IMR-90 (cell line): ENCODE measurements around the gene ETV4. TPM values are rescaled to one million over a fixed set of nuclear protein-coding genes. Genes with fewer than 3 reads are reported as not detected.
A peak's percentile ranks its signal among the peaks of the same experiment; 100 is the strongest.

Source experiments
- ATAC-seq: fragments of 200-7000 bp; cut with Tn5 transposase; 2 replicates; pipeline ENCODE4 v1.9.1; 2020; ENCODE audit warnings: low read depth, mild to moderate bottlenecking, moderate library complexity
- BruUV-seq: library from RNA; stranded (reverse); fragments of 400-500 nt; replicated peaks from 2 replicates; lab custom pipeline; 2021; lab: Mats Ljungman, UMichigan
- CTCF ChIA-PET: fragments of 300-600 bp; formaldehyde crosslinking; extraction: SDS; loops from one replicate; lab custom pipeline; 2021; ENCODE audit warnings: antibody characterized with exemption; lab: Yijun Ruan, JAX
- POLR2A ChIA-PET: fragments of 300-600 bp; sonication (Branson Sonifier 250); formaldehyde crosslinking; loops from one replicate; lab custom pipeline; 2022; ENCODE audit warnings: antibody characterized with exemption; ENCODE audit not compliant: unreplicated experiment; lab: Charles Lee
- DNase-seq: peaks from one replicate; pipeline ENCODE4 v3.0.0; 2013
- H2AFZ ChIP-seq: replicated peaks from 2 replicates; pipeline ENCODE3; 2013; ENCODE audit warnings: low read length, mild to moderate bottlenecking; ENCODE audit not compliant: poor library complexity
- H2AK5ac ChIP-seq: 2 replicates; pipeline ENCODE4 v1.6.1; 2013; ENCODE audit warnings: low read depth, low read length, inconsistent platforms
- H2AK9ac ChIP-seq: replicated peaks from 2 replicates; pipeline ENCODE3; 2013; ENCODE audit warnings: mild to moderate bottlenecking, low read depth, low read length, moderate library complexity; ENCODE audit not compliant: poor library complexity
- H2BK120ac ChIP-seq: 2 replicates; pipeline ENCODE4 v1.6.1; 2013; ENCODE audit warnings: low read depth, low read length, inconsistent platforms
- H2BK15ac ChIP-seq: 3 replicates; pipeline ENCODE4 v1.6.1; 2013; ENCODE audit warnings: low read depth, low read length, inconsistent platforms
- H2BK20ac ChIP-seq: 2 replicates; pipeline ENCODE4 v1.6.1; 2013; ENCODE audit warnings: low read depth, mild to moderate bottlenecking, inconsistent platforms, low read length, moderate library complexity
- H2BK5ac ChIP-seq: 2 replicates; pipeline ENCODE4 v1.6.1; 2013; ENCODE audit warnings: mild to moderate bottlenecking, low read depth, low read length, inconsistent platforms; ENCODE audit not compliant: poor library complexity, severe bottlenecking
- H3K14ac ChIP-seq: replicated peaks from 2 replicates; pipeline ENCODE4 v1.6.1; 2013; ENCODE audit warnings: low read depth, low read length, inconsistent platforms
- H3K18ac ChIP-seq: 2 replicates; pipeline ENCODE4 v1.6.1; 2013; ENCODE audit warnings: low read depth, low read length, control low read depth
- H3K23ac ChIP-seq: 2 replicates; pipeline ENCODE4 v1.6.1; 2013; ENCODE audit warnings: low read depth, low read length, inconsistent platforms
- H3K27ac ChIP-seq: 2 replicates; pipeline ENCODE4 v1.5.1; 2013; ENCODE audit warnings: mild to moderate bottlenecking, control low read depth, low read length; ENCODE audit not compliant: insufficient read depth
- H3K27me3 ChIP-seq: 2 replicates; pipeline ENCODE4 v1.6.1; 2013; ENCODE audit warnings: low read length; ENCODE audit not compliant: control insufficient read depth, insufficient read depth
- H3K36me3 ChIP-seq: 2 replicates; pipeline ENCODE4 v1.6.1; 2013; ENCODE audit warnings: low read length, mixed read lengths; ENCODE audit not compliant: control insufficient read depth, insufficient read depth
- H3K4ac ChIP-seq: 2 replicates; pipeline ENCODE4 v1.6.1; 2013; ENCODE audit warnings: low read depth, low read length, inconsistent platforms
- H3K4me1 ChIP-seq: 2 replicates; pipeline ENCODE4 v1.6.1; 2013; ENCODE audit warnings: low read length, mixed read lengths; ENCODE audit not compliant: control insufficient read depth, insufficient read depth
- H3K4me2 ChIP-seq: 2 replicates; pipeline ENCODE4 v1.6.1; 2013; ENCODE audit warnings: low read depth, mild to moderate bottlenecking, control low read depth, low read length, moderate library complexity
- H3K4me3 ChIP-seq: 2 replicates; pipeline ENCODE4 v1.5.1; 2013; ENCODE audit warnings: low read depth, mild to moderate bottlenecking, control low read depth, low read length, moderate library complexity; ENCODE audit not compliant: insufficient read depth
- H3K56ac ChIP-seq: 2 replicates; pipeline ENCODE4 v1.6.1; 2013; ENCODE audit warnings: low read length, inconsistent platforms; ENCODE audit not compliant: insufficient read depth; ENCODE audit errors: extremely low read depth
- H3K79me1 ChIP-seq, 2 experiments: 2 replicates each; pipeline ENCODE4 v1.6.1; 2013; ENCODE audit warnings: low read length in 2 of 2, inconsistent platforms in 1 of 2, low read depth in 1 of 2
- H3K9ac ChIP-seq: 2 replicates; pipeline ENCODE4 v1.6.1; 2013; ENCODE audit warnings: low read depth, low read length, control low read depth
- H3K9me1 ChIP-seq: 2 replicates; pipeline ENCODE4 v1.6.1; 2013; ENCODE audit warnings: low read length, inconsistent platforms; ENCODE audit not compliant: insufficient read depth
- H3K9me3 ChIP-seq: 2 replicates; pipeline ENCODE4 v1.6.1; 2013; ENCODE audit warnings: low read length; ENCODE audit not compliant: control insufficient read depth, insufficient read depth
- H4K20me1 ChIP-seq: 2 replicates; pipeline ENCODE4 v1.6.1; 2013; ENCODE audit warnings: low read length, inconsistent platforms; ENCODE audit not compliant: insufficient read depth
- H4K5ac ChIP-seq: 2 replicates; pipeline ENCODE4 v1.6.1; 2013; ENCODE audit warnings: mild to moderate bottlenecking, low read depth, low read length, control low read depth
- H4K8ac ChIP-seq, 2 experiments: 2 replicates each; pipeline ENCODE4 v1.6.1; 2013; ENCODE audit warnings: low read depth in 2 of 2, low read length in 2 of 2, control low read depth in 1 of 2, inconsistent platforms in 1 of 2
- H4K91ac ChIP-seq: 2 replicates; pipeline ENCODE4 v1.6.1; 2013; ENCODE audit warnings: low read depth, low read length, inconsistent platforms; ENCODE audit not compliant: insufficient read depth
- CEBPB ChIP-seq: IDR thresholded peaks from 2 replicates; pipeline ENCODE4 v1.6.1; 2012; ENCODE audit warnings: low read depth, low read length, improper control_type of control experiment
- FOS ChIP-seq: fragments of 150-350 bp; IDR thresholded peaks from 2 replicates; pipeline ENCODE4 v1.6.1; 2016; ENCODE audit warnings: low read depth, low read length
- WGBS, 2 experiments: methylation state at CpG; one replicate each; pipeline versions ENCODE4 v1.1.5 to v1.1.7; 2013; ENCODE audit warnings: missing lambda C conversion rate in 2 of 2; ENCODE audit not compliant: insufficient read length in 1 of 2; ENCODE audit errors: extremely low coverage in 2 of 2; 5-methylcytosine and 5-hydroxymethylcytosine counted together
- dilution Hi-C: fragments of 300-500 bp; cut with HindIII; formaldehyde crosslinking; loops from one replicate; pipeline ENCODE4 v1.14.3; 2018; ENCODE audit warnings: low sequenced_read_pairs; ENCODE audit not compliant: unreplicated experiment
- in situ Hi-C: fragments of 300-500 bp; cut with MboI; formaldehyde crosslinking; loops from 3 replicates; pipeline ENCODE4 v1.14.3; 2019; ENCODE audit warnings: low sequenced_read_pairs, inconsistent platforms, mixed read lengths
- intact Hi-C: fragments of 100-400 bp; cut with micrococcal nuclease; formaldehyde crosslinking; loops from 2 replicates; pipeline ENCODE4 v1.10.0; 2022
- polyA plus RNA-seq, 3 experiments: library from polyadenylated mRNA; depleted of rRNA; stranded (reverse); fragments of >200 nt; gene quantifications; 2 replicates each; pipeline ENCODE4 v1.2.3, GENCODE V29; 2012; ENCODE audit warnings: low replicate concordance in 1 of 3
- total RNA-seq: library from RNA; depleted of rRNA; stranded (reverse); fragments of >200 nt; gene quantifications from 2 replicates; pipeline ENCODE4 v1.2.3, GENCODE V29; 2012

ETV4 gene
- total and polyA plus RNA-seq, 2 of the 4 experiments (the other 2 are of a cell fraction): 4.3 to 13.2 TPM

DNA sequence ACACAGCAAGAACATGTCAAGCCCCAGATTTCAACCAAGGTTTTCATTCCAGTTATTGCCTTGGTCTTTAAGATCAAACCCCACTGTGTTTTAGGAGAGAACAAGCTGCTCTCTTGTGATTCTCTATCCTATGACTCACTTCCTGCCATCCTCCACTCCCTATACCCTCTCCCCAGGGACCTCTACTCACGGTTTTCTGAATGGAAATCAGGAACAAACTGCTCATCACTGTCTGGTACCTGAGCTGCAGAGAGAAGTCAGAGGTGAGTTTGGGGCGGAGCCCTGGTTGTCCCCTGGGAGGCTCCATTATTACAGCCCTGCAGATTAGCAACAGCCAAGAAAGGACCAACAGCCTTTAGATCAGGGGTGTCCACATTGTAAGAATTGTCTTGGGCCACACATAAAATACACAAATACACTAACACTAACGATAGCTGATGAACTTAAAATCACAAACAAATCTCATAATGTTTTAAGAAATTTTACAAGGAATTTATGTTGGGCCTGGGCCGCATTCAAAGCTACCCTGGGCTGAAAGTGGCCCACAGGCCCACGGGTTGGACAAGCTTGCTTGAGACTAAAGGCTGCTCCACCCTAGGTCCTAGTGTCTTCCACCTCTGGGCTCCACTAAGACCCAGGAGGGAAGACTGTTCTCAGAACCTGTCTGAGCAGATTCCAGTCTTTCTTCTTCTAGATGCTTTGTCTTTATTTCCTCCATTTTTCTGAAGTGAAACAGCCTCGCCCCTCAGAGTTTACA is 9.7 kb downstream of the ETV4 start:
- peaks cover 15% of the 10 kb centered on the region for H3K9me1 ChIP-seq
- BruUV-seq: no TSS peak
- peaks cover 16 to 37% of the 10 kb centered on the region in 2 experiments; a peak in 3 of 4 replicates for H3K79me1 ChIP-seq
- H3K9ac ChIP-seq: no peak overlapping the region
- peak overlapping the region; percentile 96 for H2BK120ac ChIP-seq
- intact Hi-C loops: no loop called here
- peak overlapping the region; percentile 95 for H3K14ac ChIP-seq
- peaks cover 14% of the 10 kb centered on the region for H3K4me1 ChIP-seq
- H2AK9ac ChIP-seq: peak overlapping the region; percentile 90
- TF ChIP-seq FOS (peak; percentile 15; the same call in 1 of the 2 replicates), CEBPB (no peak)
- H3K23ac ChIP-seq: peak overlapping the region; percentile 72; the same call in 1 of the 2 replicates
- dilution Hi-C loops: no loop called here
- H2BK15ac ChIP-seq: peak overlapping the region; percentile 66; the same call in 2 of the 3 replicates
- WGBS, 2 experiments: no CpG with 5 or more reads among the region's 6 CpGs
- H3K4ac ChIP-seq: peak overlapping the region; percentile 94
- H2AFZ ChIP-seq: peak overlapping the region; percentile 66
- H4K20me1 ChIP-seq: no peaks in the 10 kb centered on the region
- ATAC-seq (peak; percentile 71), DNase-seq (peak; percentile 71)
- peak overlapping the region; percentile 7 to 76; a peak in 3 of 4 replicates for H4K8ac ChIP-seq
- peak overlapping the region; percentile 57 for H2BK5ac ChIP-seq
- H3K56ac ChIP-seq: peak overlapping the region; percentile 50; the same call in 1 of the 2 replicates
- H3K27me3 ChIP-seq: no peaks in the 10 kb centered on the region
- H3K27ac ChIP-seq: peak overlapping the region; percentile 68
- peak overlapping the region; percentile 80 for H2BK20ac ChIP-seq
- peak overlapping the region; percentile 69 for H4K5ac ChIP-seq
- peak overlapping the region; percentile 93 for H2AK5ac ChIP-seq
- H4K91ac ChIP-seq: peak overlapping the region; percentile 73
- H3K4me2 ChIP-seq: no peak overlapping the region
- H3K9me3 ChIP-seq: no peaks in the 10 kb centered on the region
- H3K36me3 ChIP-seq: no peaks in the 10 kb centered on the region
- ChIA-PET CTCF (interaction anchor here (1.2 to 1.4 kb wide), 3 partner anchors 41 to 246 kb away, joined by 3 to 4 read pairs (median 3); no protein-coding TSS in a partner anchor), POLR2A (interaction anchor here (0.6 kb wide), 1 partner anchor 175 kb away, joined by 5 read pairs; no protein-coding TSS in a partner anchor)
- H3K4me3 ChIP-seq: no peak overlapping the region
- 0 out of 2 replicates have a peak overlapping the region, but pooled peaks have one; percentile 31 for H3K18ac ChIP-seq
- in situ Hi-C loops: no loop called here
